ENCODE data around the gene TNFAIP1. TPM values are rescaled to one million over a fixed set of nuclear protein-coding genes. Genes with fewer than 3 reads are reported as not detected.

The TNFAIP1 gene
- total RNA-seq, 1 experiment from 2014 or later, result 49.4 TPM

GRCh38 chr17:28363186-28363585 is 27.6 kb downstream of the TNFAIP1 start:
- Mint-ChIP-seq H3K27me3 (ENCODE audit: unreplicated experiment) (no peaks in the 10 kb centered on the region), H3K4me3 (ENCODE audit: low read depth, unreplicated experiment) (no peak overlapping the region), H3K4me1 (ENCODE audit: low read depth, unreplicated experiment) (no peaks in the 10 kb centered on the region), H3K36me3 (ENCODE audit: insufficient read depth, unreplicated experiment) (peaks cover 24% of the 10 kb centered on the region), H3K27ac (ENCODE audit: unreplicated experiment) (no peak overlapping the region), H3K9me3 (ENCODE audit: low read depth, unreplicated experiment) (no peaks in the 10 kb centered on the region)
- intact Hi-C loops (cut with micrococcal nuclease; ENCODE audit: unreplicated experiment), result no loop called here
- DNase-seq, result no peak
- TF ChIP-seq CTCF (IDR thresholded peaks at IDR 0.05; ENCODE audit: unreplicated experiment), result no peak
- BruUV-seq (replicated peaks), result no TSS peak
- CTCF ChIA-PET, result no interaction called here

- Mint-ChIP-seq H3K9me3 (ENCODE audit: low read depth, unreplicated experiment) (no peaks in the 10 kb centered on the region), H3K27me3 (ENCODE audit: unreplicated experiment) (no peaks in the 10 kb centered on the region), H3K4me1 (ENCODE audit: low read depth, unreplicated experiment) (no peaks in the 10 kb centered on the region), H3K4me3 (ENCODE audit: low read depth, unreplicated experiment) (no peak overlapping the region), H3K27ac (ENCODE audit: unreplicated experiment) (no peak overlapping the region), H3K36me3 (ENCODE audit: insufficient read depth, unreplicated experiment) (peaks cover 19% of the 10 kb centered on the region)
- CTCF ChIA-PET, result no interaction called here
- DNase-seq, result no peak
- no TSS peak for BruUV-seq (replicated peaks)
- intact Hi-C loops (cut with micrococcal nuclease; ENCODE audit: unreplicated experiment), result no loop called here
- no peak for TF ChIP-seq CTCF (IDR thresholded peaks at IDR 0.05; ENCODE audit: unreplicated experiment)
These were observed 28.5 kb downstream of the TNFAIP1 start for GRCh38 chr17:28363776-28364650.

- CTCF ChIA-PET, result no interaction called here
- intact Hi-C loops (cut with micrococcal nuclease; ENCODE audit: unreplicated experiment), result no loop called here
- TF ChIP-seq CTCF (IDR thresholded peaks at IDR 0.05; ENCODE audit: unreplicated experiment), result no peak
- Mint-ChIP-seq H3K9me3 (ENCODE audit: low read depth, unreplicated experiment) (no peaks in the 10 kb centered on the region), H3K27ac (ENCODE audit: unreplicated experiment) (no peak within 1 kb of the TSS), H3K27me3 (ENCODE audit: unreplicated experiment) (no peaks in the 10 kb centered on the region), H3K4me1 (ENCODE audit: low read depth, unreplicated experiment) (peaks cover under 1% of the 10 kb centered on the region), H3K4me3 (ENCODE audit: low read depth, unreplicated experiment) (no peak within 1 kb of the TSS), H3K36me3 (ENCODE audit: insufficient read depth, unreplicated experiment) (peaks cover 13% of the 10 kb centered on the region)
- DNase-seq, result no peak
- BruUV-seq (replicated peaks), result no TSS peak
These were observed 29.3 kb downstream of the TNFAIP1 start, which contains the start of gene SEBOX for GRCh38 chr17:28364665-28365363. Gene SEBOX, minus strand, starts transcription at chr17:28365199. Its CDS starts 48 bp downstream, at chr17:28365151.

- peaks cover 7% of the 10 kb centered on the region for H3K4me1 Mint-ChIP-seq (ENCODE audit: low read depth, unreplicated experiment)
These were observed 29.9 kb downstream of the TNFAIP1 start for GRCh38 chr17:28365487-28365886.

More at GRCh38 chr17:28365487-28365886, 29.9 kb downstream of the TNFAIP1 start:
- DNase-seq, result no peak
- Mint-ChIP-seq H3K9me3 (ENCODE audit: low read depth, unreplicated experiment) (no peaks in the 10 kb centered on the region), H3K27me3 (ENCODE audit: unreplicated experiment) (no peaks in the 10 kb centered on the region), H3K4me3 (ENCODE audit: low read depth, unreplicated experiment) (no peak overlapping the region), H3K36me3 (ENCODE audit: insufficient read depth, unreplicated experiment) (peaks cover 9% of the 10 kb centered on the region), H3K27ac (ENCODE audit: unreplicated experiment) (no peak overlapping the region)
- TF ChIP-seq CTCF (IDR thresholded peaks at IDR 0.05; ENCODE audit: unreplicated experiment), result no peak
- BruUV-seq (replicated peaks), result no TSS peak
- CTCF ChIA-PET, result no interaction called here
- intact Hi-C loops (cut with micrococcal nuclease; ENCODE audit: unreplicated experiment), result no loop called here

All from Calu3 (cell line).